HG02943 (cell line): ENCODE measurements around the gene MUC2.

ENCODE experiments used
- ATAC-seq: cut with Tn5 transposase; IDR thresholded peaks from one replicate; pipeline ENCODE4 v1.9.1; 2021; ENCODE audit warnings: mild to moderate bottlenecking, low read depth, moderate library complexity; ENCODE audit not compliant: unreplicated experiment

Gene MUC2

GRCh38 chr11:1116666-1117390 lies 42.2 kb downstream of the MUC2 start:
- no peak for ATAC-seq

GRCh38 chr11:1117992-1118391 lies 43.3 kb downstream of the MUC2 start:
- ATAC-seq, result no peak

- ATAC-seq, result no peak
These were observed 44.3 kb downstream of the MUC2 start for GRCh38 chr11:1118755-1119603.

- ATAC-seq, result no peak
These were observed 45.0 kb downstream of the MUC2 start for GRCh38 chr11:1119604-1120146.

GRCh38 chr11:1120532-1121330 lies 46.1 kb downstream of the MUC2 start:
- no peak for ATAC-seq

GRCh38 chr11:1121331-1121812 lies 46.7 kb downstream of the MUC2 start:
- ATAC-seq, result no peak

GRCh38 chr11:1121813-1122663 lies 47.4 kb downstream of the MUC2 start:
- no peak for ATAC-seq

GRCh38 chr11:1122664-1123002 lies 48.0 kb downstream of the MUC2 start:
- ATAC-seq, result no peak

- no peak for ATAC-seq
These were observed 49.3 kb downstream of the MUC2 start for GRCh38 chr11:1123970-1124369.
